CD14-positive monocyte (primary cell): ENCODE results near the gene GPR17. TPM values are rescaled to one million over a fixed set of nuclear protein-coding genes. Genes with fewer than 3 reads are reported as not detected.
A peak's percentile ranks its signal among the peaks of the same experiment; 100 is the strongest.

Experiments
- DNase-seq, 3 donors: peaks; one replicate each; pipeline ENCODE4 v3.0.0-alpha.2; 2011 to 2022
- H2AFZ ChIP-seq: 2 replicates; pipeline ENCODE4 v1.6.0; 2012; ENCODE audit warnings: mild to moderate bottlenecking, low read depth, low read length, inconsistent platforms; ENCODE audit not compliant: insufficient read depth, poor library complexity, severe bottlenecking
- H3K27ac ChIP-seq, 2 donors: 1 replicate in 1 of 2; 2 replicates in 1 of 2; pipeline ENCODE4 v1.5.1; 2012 to 2013; ENCODE audit warnings: low read length in 2 of 2, control low read depth in 1 of 2, inconsistent platforms in 1 of 2, low read depth in 1 of 2, mild to moderate bottlenecking in 1 of 2
- H3K27me3 ChIP-seq, 2 donors: one replicate each; pipeline versions ENCODE4 v1.6.0 to v1.6.1; 2011 to 2013; ENCODE audit warnings: low read length in 2 of 2; ENCODE audit not compliant: control insufficient read depth in 2 of 2, insufficient read depth in 2 of 2
- H3K36me3 ChIP-seq, 2 donors: replicated peaks in 1 of 2; 1 replicate in 1 of 2; 2 replicates in 1 of 2; pipeline versions ENCODE4 v1.5.1 to v1.6.1; 2012 to 2013; ENCODE audit warnings: low read length in 2 of 2, control low read depth in 1 of 2, inconsistent platforms in 1 of 2, mild to moderate bottlenecking in 1 of 2; ENCODE audit not compliant: insufficient read depth in 2 of 2, control insufficient read depth in 1 of 2
- H3K4me1 ChIP-seq, 2 donors: 1 replicate in 1 of 2; 2 replicates in 1 of 2; pipeline versions ENCODE4 v1.5.1 to v1.6.1; 2012 to 2013; ENCODE audit warnings: low read length in 2 of 2, control low read depth in 1 of 2, inconsistent platforms in 1 of 2, mild to moderate bottlenecking in 1 of 2, moderate library complexity in 1 of 2; ENCODE audit not compliant: insufficient read depth in 2 of 2, control insufficient read depth in 1 of 2
- H3K4me2 ChIP-seq: replicated peaks from 2 replicates; pipeline ENCODE3; 2012; ENCODE audit warnings: low read length, moderate library complexity, mild to moderate bottlenecking; ENCODE audit not compliant: poor library complexity, severe bottlenecking; ENCODE audit errors: extremely low read depth
- H3K4me3 ChIP-seq, 3 experiments: fragments of 200-600 bp in 1 of 3; sonication (generic) in 1 of 3; replicated peaks in 1 of 3; 1 replicate in 2 of 3; 2 replicates in 1 of 3; pipeline ENCODE4 v1.5.1; 2011 to 2013; ENCODE audit warnings: low read length in 3 of 3, mild to moderate bottlenecking in 3 of 3, control low read depth in 2 of 3, low read depth in 2 of 3, inconsistent platforms in 1 of 3, moderate library complexity in 1 of 3
- H3K79me2 ChIP-seq: 2 replicates; pipeline ENCODE4 v1.6.0; 2012; ENCODE audit warnings: mild to moderate bottlenecking, control low read depth, inconsistent platforms, low read length, moderate library complexity; ENCODE audit not compliant: insufficient read depth
- H3K9ac ChIP-seq: 2 replicates; pipeline ENCODE4 v1.6.0; 2017; ENCODE audit warnings: low read length, mild to moderate bottlenecking; ENCODE audit not compliant: insufficient read depth, poor library complexity, severe bottlenecking
- H3K9me3 ChIP-seq, 2 donors: replicated peaks in 1 of 2; 1 replicate in 1 of 2; 2 replicates in 1 of 2; pipeline versions ENCODE4 v1.5.1 to v1.6.1; 2012 to 2013; ENCODE audit warnings: low read length in 2 of 2, control low read depth in 1 of 2; ENCODE audit not compliant: control insufficient read depth in 1 of 2, insufficient read depth in 1 of 2
- H4K20me1 ChIP-seq: 2 replicates; pipeline ENCODE4 v1.6.0; 2012; ENCODE audit warnings: mild to moderate bottlenecking, low read length, control low read depth, moderate library complexity; ENCODE audit not compliant: insufficient read depth
- H3K27ac Mint-ChIP-seq, 7 donors: one replicate each; pipeline ENCODE4 v1.8.0; 2020; ENCODE audit warnings: mild to moderate bottlenecking in 7 of 7, mixed read lengths in 7 of 7, moderate library complexity in 6 of 7, inconsistent platforms in 2 of 7
- H3K27me3 Mint-ChIP-seq, 3 donors: one replicate each; pipeline ENCODE4 v1.8.0; 2021 to 2022; ENCODE audit warnings: low read depth in 3 of 3, mild to moderate bottlenecking in 3 of 3, mixed read lengths in 3 of 3, moderate library complexity in 3 of 3, inconsistent platforms in 1 of 3
- H3K36me3 Mint-ChIP-seq, 2 donors: one replicate each; pipeline ENCODE4 v1.8.0; 2020; ENCODE audit warnings: mixed read lengths in 2 of 2, inconsistent platforms in 1 of 2, mild to moderate bottlenecking in 1 of 2
- H3K4me1 Mint-ChIP-seq: one replicate; pipeline ENCODE4 v1.8.0; 2020; ENCODE audit warnings: mild to moderate bottlenecking, mixed read lengths
- H3K4me3 Mint-ChIP-seq, 2 donors: one replicate each; pipeline ENCODE4 v1.8.0; 2020; ENCODE audit warnings: mild to moderate bottlenecking in 2 of 2, mixed read lengths in 2 of 2, moderate library complexity in 1 of 2
- H3K9me3 Mint-ChIP-seq, 7 donors: one replicate each; pipeline ENCODE4 v1.8.0; 2020 to 2022; ENCODE audit warnings: mixed read lengths in 7 of 7, mild to moderate bottlenecking in 6 of 7, moderate library complexity in 6 of 7, inconsistent platforms in 2 of 7
- CTCF ChIP-seq: fragments of 200-600 bp; IDR thresholded peaks from one replicate; pipeline ENCODE4 v1.8.0; 2022; ENCODE audit warnings: antibody characterized with exemption, mild to moderate bottlenecking
- WGBS: methylation state at CpG from one replicate; pipeline ENCODE4 v1.1.5; 2013; ENCODE audit warnings: missing lambda C conversion rate; ENCODE audit not compliant: insufficient coverage; 5-methylcytosine and 5-hydroxymethylcytosine counted together
- intact Hi-C, 2 donors: fragments of 100-400 bp; cut with micrococcal nuclease; formaldehyde crosslinking; loops; one replicate each; pipeline versions ENCODE4 v1.15.0 to v1.15.1; 2023
- polyA plus RNA-seq, 3 donors: library from polyadenylated mRNA; depleted of rRNA in 1 of 3; unstranded in 2 of 3; stranded (reverse) in 1 of 3; fragments of 300-500 nt in 2 of 3; fragments of >200 nt in 1 of 3; fragmentation: Illumina TruSeq in 2 of 3; gene quantifications; 1 replicate in 2 of 3; 2 replicates in 1 of 3; pipeline ENCODE4 v1.2.3, GENCODE V29; 2012 to 2021

Gene GPR17
- polyA plus RNA-seq, 3 donors: 0.07 TPM; not detected in 2

GRCh38 chr2:127688405-127688804 is 42.5 kb downstream of the GPR17 start:
- peaks cover 17 to 30% of the 10 kb centered on the region in 2 donors for H3K9me3 ChIP-seq
- intact Hi-C loops: no loop called here

GRCh38 chr2:127690696-127691095 is 44.7 kb downstream of the GPR17 start:
- Mint-ChIP-seq H3K27me3 (peaks cover 6 to 14% (median 6%) of the 10 kb centered on the region in 3 donors), H3K36me3 (peaks cover 0 to 2% of the 10 kb centered on the region in 2 donors), H3K9me3 (peaks cover 13 to 38% (median 28%) of the 10 kb centered on the region in 7 donors), H3K4me1 (no peaks in the 10 kb centered on the region), H3K27ac (peak overlapping the region in 1 of 7 donors; percentile 8), H3K4me3 (no peak overlapping the region)
- H3K4me1 ChIP-seq: peaks cover 0 to 5% of the 10 kb centered on the region in 2 donors
- WGBS: 97% methylated on average over 2 of the region's 2 CpGs
- no peaks in the 10 kb centered on the region for H3K36me3 ChIP-seq
- TF ChIP-seq CTCF: no peak
- no peaks in the 10 kb centered on the region for H3K79me2 ChIP-seq
- no peak for DNase-seq
- H3K9ac ChIP-seq: no peak overlapping the region
- no peaks in the 10 kb centered on the region for H4K20me1 ChIP-seq
- H3K27ac ChIP-seq: no peak overlapping the region
- intact Hi-C loops: no loop called here
- no peaks in the 10 kb centered on the region for H3K27me3 ChIP-seq
- H2AFZ ChIP-seq: no peak overlapping the region
- H3K9me3 ChIP-seq: peaks cover 17 to 30% of the 10 kb centered on the region in 2 donors
- H3K4me2 ChIP-seq: no peak overlapping the region
- no peak overlapping the region for H3K4me3 ChIP-seq

More at GRCh38 chr2:127688405-127688804, 42.5 kb downstream of the GPR17 start:
- Mint-ChIP-seq H3K36me3 (peaks cover 0 to 2% of the 10 kb centered on the region in 2 donors), H3K9me3 (peaks cover 13 to 38% (median 28%) of the 10 kb centered on the region in 7 donors), H3K27me3 (peaks cover 3 to 10% (median 6%) of the 10 kb centered on the region in 3 donors), H3K27ac (no peak overlapping the region), H3K4me1 (no peaks in the 10 kb centered on the region), H3K4me3 (no peak overlapping the region)
- no peak overlapping the region for H2AFZ ChIP-seq
- no CpG with 5 or more reads among the region's 1 CpG for WGBS
- H3K79me2 ChIP-seq: no peaks in the 10 kb centered on the region
- H3K4me3 ChIP-seq: no peak overlapping the region
- H3K27ac ChIP-seq: no peak overlapping the region
- no peak overlapping the region for H3K9ac ChIP-seq
- no peak overlapping the region for H3K4me2 ChIP-seq
- H3K36me3 ChIP-seq: no peaks in the 10 kb centered on the region
- H4K20me1 ChIP-seq: no peaks in the 10 kb centered on the region
- no peak for TF ChIP-seq CTCF
- H3K27me3 ChIP-seq: no peaks in the 10 kb centered on the region
- DNase-seq: no peak
- no peaks in the 10 kb centered on the region for H3K4me1 ChIP-seq
